NCI-H526 treated with DMSO at 0.1 percent for 48 hours (cell line): ENCODE measurements around the gene ARHGAP32.

Experiments used
- DNase-seq: peaks from one replicate; lab custom pipeline; 2025; lab: John Stamatoyannopoulos, UW

The ARHGAP32 gene

GRCh38 chr11:129109701-129110100 is 82.4 kb downstream of the ARHGAP32 start:
- no peak for DNase-seq

- DNase-seq, result no peak
Observed at GRCh38 chr11:129106788-129107187, 85.3 kb downstream of the ARHGAP32 start.

GRCh38 chr11:129102756-129103155 is 89.4 kb downstream of the ARHGAP32 start:
- no peak for DNase-seq

- DNase-seq, result no peak
Observed at GRCh38 chr11:129102225-129102624, 89.9 kb downstream of the ARHGAP32 start.

GRCh38 chr11:129093283-129093682 is 98.8 kb downstream of the ARHGAP32 start:
- DNase-seq, result no peak

- DNase-seq, result no peak
Observed at GRCh38 chr11:129090056-129090455, 102.1 kb downstream of the ARHGAP32 start.

- DNase-seq, result no peak
Observed at GRCh38 chr11:129089279-129089678, 102.8 kb downstream of the ARHGAP32 start.

GRCh38 chr11:129086976-129087375 is 105.1 kb downstream of the ARHGAP32 start:
- no peak for DNase-seq

- DNase-seq, result no peak
Observed at GRCh38 chr11:129077191-129077590, 114.9 kb downstream of the ARHGAP32 start.

- no peak for DNase-seq
Observed at GRCh38 chr11:129075757-129076156, 116.4 kb downstream of the ARHGAP32 start.

- DNase-seq, result no peak
Observed at GRCh38 chr11:129067454-129067853, 124.7 kb downstream of the ARHGAP32 start.

GRCh38 chr11:129066229-129066628 is 125.9 kb downstream of the ARHGAP32 start:
- DNase-seq, result no peak

- DNase-seq, result no peak
Observed at GRCh38 chr11:129063118-129063517, 129.0 kb downstream of the ARHGAP32 start.

GRCh38 chr11:129061492-129062230 is 130.5 kb downstream of the ARHGAP32 start:
- DNase-seq, result no peak

- DNase-seq, result no peak
Observed at GRCh38 chr11:129056916-129057315, 135.2 kb downstream of the ARHGAP32 start.

GRCh38 chr11:129055196-129055595 is 136.9 kb downstream of the ARHGAP32 start:
- DNase-seq, result no peak

GRCh38 chr11:129048911-129049310 is 143.2 kb downstream of the ARHGAP32 start:
- DNase-seq, result no peak

GRCh38 chr11:129045150-129045549 is 147.0 kb downstream of the ARHGAP32 start:
- no peak for DNase-seq

GRCh38 chr11:129042503-129042902 is 149.6 kb downstream of the ARHGAP32 start:
- DNase-seq, result no peak

GRCh38 chr11:129041611-129042018 is 150.5 kb downstream of the ARHGAP32 start:
- no peak for DNase-seq

- no peak for DNase-seq
Observed at GRCh38 chr11:129040934-129041333, 151.2 kb downstream of the ARHGAP32 start.

GRCh38 chr11:129035244-129035643 is 156.9 kb downstream of the ARHGAP32 start:
- no peak for DNase-seq

GRCh38 chr11:129034001-129034400 is 158.1 kb downstream of the ARHGAP32 start:
- DNase-seq, result no peak
